ENCODE data around the gene CLASP1.

DNA sequence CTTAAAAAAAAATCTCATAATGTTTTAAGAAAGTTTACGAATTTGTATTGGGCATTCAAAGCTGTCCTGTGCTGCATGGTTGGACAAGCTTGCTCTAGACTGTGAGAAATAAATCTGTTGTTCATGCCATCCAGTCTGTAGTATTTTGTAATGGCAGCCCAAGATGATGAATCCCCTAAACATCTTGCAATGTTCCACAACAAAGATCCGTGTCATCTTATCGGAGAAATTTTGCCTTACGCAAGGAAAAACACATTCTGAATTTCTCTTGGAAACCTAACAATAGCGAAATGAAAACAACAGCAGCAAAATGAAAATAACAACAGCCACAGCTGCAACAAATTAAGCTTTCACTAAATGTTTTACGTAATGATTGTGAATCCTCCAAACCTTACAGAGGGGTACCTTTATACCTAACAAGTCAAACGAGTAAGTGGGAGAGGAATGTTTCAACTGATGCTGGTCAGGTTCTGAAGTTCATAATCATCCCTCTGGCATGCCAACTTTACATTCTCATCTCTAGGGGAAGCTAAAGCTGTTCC is 194.6 kb downstream of the CLASP1 start:
- no peak for TF ChIP-seq EZH2phosphoT487 (IDR thresholded peaks at IDR 0.05; ENCODE audit: insufficient read depth, low read depth)
- TF ChIP-seq EZH2 (IDR thresholded peaks at IDR 0.05; ENCODE audit: insufficient read depth, poor library complexity, severe bottlenecking), result no peak

Measured in GM23248 (cell line).